Renal cortical epithelial cell (primary cell): ENCODE measurements around the gene PSMG3. TPM values are rescaled to one million over a fixed set of nuclear protein-coding genes. Genes with fewer than 3 reads are reported as not detected.
"Not testable (repeated sequence)": the region's sequence is repeated elsewhere in the genome, so short reads cannot be mapped to it uniquely, and the experiment has no call there.

ENCODE experiments used
- DNase-seq: peaks from one replicate; pipeline ENCODE4 v3.0.0-alpha.2; 2011; ENCODE audit warnings: low read depth
- total RNA-seq: library from RNA; depleted of rRNA; stranded (reverse); fragments of >200 nt; gene quantifications from 2 replicates; pipeline ENCODE4 v1.2.3, GENCODE V29; 2014

PSMG3 gene
- total RNA-seq, 1 donor from 2014 or later = 12.2 TPM

GRCh38 chr7:1534330-1535099 is 35.3 kb downstream of the PSMG3 start:
- DNase-seq = no peak

GRCh38 chr7:1533547-1534329 is 36.1 kb downstream of the PSMG3 start:
- DNase-seq = peak; percentile 87

- no peak for DNase-seq
These were observed 36.6 kb downstream of the PSMG3 start for GRCh38 chr7:1533255-1533546.

GRCh38 chr7:1532456-1533254 is 37.2 kb downstream of the PSMG3 start:
- peak; percentile 93 for DNase-seq

GRCh38 chr7:1531979-1532455 is 37.8 kb downstream of the PSMG3 start:
- DNase-seq = no peak

- no peak for DNase-seq
These were observed 38.4 kb downstream of the PSMG3 start for GRCh38 chr7:1531263-1531978.

- DNase-seq = no peak
These were observed 38.9 kb downstream of the PSMG3 start for GRCh38 chr7:1530946-1531262.

GRCh38 chr7:1529383-1530116 is 40.3 kb downstream of the PSMG3 start:
- no peak for DNase-seq

- DNase-seq = no peak
These were observed 43.5 kb downstream of the PSMG3 start for GRCh38 chr7:1526271-1526754.

GRCh38 chr7:1525409-1525808 is 44.4 kb downstream of the PSMG3 start:
- DNase-seq = no peak

- no peak for DNase-seq
These were observed 46.0 kb downstream of the PSMG3 start for GRCh38 chr7:1523844-1524243.

GRCh38 chr7:1523208-1523607 is 46.6 kb downstream of the PSMG3 start:
- DNase-seq = no peak

- no peak for DNase-seq
These were observed 48.4 kb downstream of the PSMG3 start for GRCh38 chr7:1521456-1521855.

GRCh38 chr7:1520539-1521234 is 49.1 kb downstream of the PSMG3 start:
- no peak for DNase-seq

GRCh38 chr7:1519322-1519922 is 50.4 kb downstream of the PSMG3 start:
- DNase-seq = not testable (repeated sequence)

Other genes starting within 250 kb of the PSMG3 start
- gene MICALL2, start 110.6 kb downstream of the PSMG3 start, total RNA-seq = 6.8 and 10.1 TPM in 2 replicates
- gene INTS1, start 65.6 kb downstream of the PSMG3 start, total RNA-seq = 31.8 and 77.9 TPM in 2 replicates
- 21.9 and 40.7 TPM in 2 replicates for gene MAFK, start 39.3 kb downstream of the PSMG3 start, total RNA-seq
- gene TMEM184A, start 13.8 kb downstream of the PSMG3 start, total RNA-seq = 2.6 and 4.3 TPM in 2 replicates
- 0.15 TPM in 1 of 2 replicates, not detected in the other for gene ELFN1, start 100.2 kb upstream of the PSMG3 start, total RNA-seq